HG02981 (cell line): ENCODE measurements around the gene CD36.
"Not testable (repeated sequence)": the region's sequence is repeated elsewhere in the genome, so short reads cannot be mapped to it uniquely, and the experiment has no call there.

ENCODE experiments used
- ATAC-seq: cut with Tn5 transposase; IDR thresholded peaks from one replicate; pipeline ENCODE4 v1.9.1; 2021; ENCODE audit warnings: mild to moderate bottlenecking, moderate library complexity; ENCODE audit not compliant: unreplicated experiment

Gene CD36

DNA sequence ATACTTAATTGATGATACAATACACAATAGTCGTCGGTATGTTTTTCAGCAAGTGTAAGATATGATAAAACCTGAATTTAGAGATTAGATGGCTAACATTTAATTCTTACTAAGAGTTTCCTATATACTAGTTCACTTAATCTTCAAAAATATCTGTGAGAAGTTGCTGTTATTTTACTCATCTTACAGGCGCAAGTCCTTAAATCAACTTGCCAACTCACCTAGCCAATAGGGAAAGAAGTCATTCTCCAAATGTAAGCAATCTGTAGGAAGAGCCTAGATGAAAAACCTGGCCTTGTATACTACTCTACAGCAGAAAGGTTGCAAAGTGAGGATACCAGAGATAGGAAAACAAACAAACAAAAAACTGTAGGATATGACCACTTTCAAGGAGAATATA is 10.6 kb downstream of the CD36 start:
- no peak for ATAC-seq

DNA sequence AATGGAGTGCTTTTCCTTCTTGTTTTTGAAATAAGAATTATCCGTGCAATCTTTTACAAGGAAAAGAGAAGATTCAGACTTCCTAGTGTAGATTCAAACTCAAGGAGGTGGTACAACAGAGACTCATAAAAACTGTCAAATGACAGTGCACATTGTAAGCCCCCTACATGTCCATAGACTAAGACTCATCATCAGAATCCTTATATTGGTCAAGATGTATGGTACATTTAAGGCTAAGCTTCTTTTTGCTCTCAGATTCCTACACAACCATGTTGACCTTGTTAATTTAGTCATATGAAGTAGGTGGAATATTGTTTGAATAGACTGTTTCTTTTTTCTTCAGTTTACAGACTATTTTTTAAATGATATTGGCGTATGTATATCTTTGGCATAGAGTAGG is 11.6 kb downstream of the CD36 start:
- no peak for ATAC-seq

DNA sequence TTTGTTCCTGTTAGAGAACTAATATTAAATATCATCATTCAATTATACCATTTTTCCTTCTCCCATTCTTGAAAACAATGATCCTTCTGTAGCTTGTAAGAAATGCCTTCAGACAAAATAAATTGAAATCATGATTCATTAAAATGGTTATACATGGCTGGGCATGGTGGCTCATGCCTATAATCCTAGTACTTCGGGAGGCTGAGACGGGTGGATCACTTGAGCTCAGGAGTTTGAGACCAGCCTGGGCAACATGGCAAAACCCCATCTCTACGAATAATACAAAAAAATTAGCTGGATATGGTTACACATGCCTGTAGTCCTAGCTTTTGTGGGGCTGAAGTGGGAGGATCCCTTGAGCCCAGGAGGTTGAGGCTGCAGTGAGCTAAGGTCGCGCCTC is 13.0 kb downstream of the CD36 start:
- no peak for ATAC-seq

DNA sequence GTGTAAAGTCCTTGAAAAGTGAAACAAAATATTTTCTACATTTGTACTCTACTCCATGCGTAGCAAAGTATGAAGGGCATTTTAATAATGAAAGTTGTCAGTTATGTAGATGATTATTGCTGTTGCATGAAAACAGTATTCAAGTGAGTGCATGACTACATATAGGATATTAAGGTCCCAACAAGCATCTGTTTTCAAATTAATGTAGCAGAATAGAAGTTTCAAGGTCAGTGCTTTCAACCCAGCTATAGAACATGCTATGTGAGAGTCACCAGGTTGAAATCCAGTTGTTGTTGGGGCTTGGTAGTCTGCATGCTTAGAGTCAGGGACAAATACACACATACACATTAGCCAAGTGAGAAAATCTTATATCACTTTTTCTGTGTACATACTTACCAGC is 14.8 kb downstream of the CD36 start:
- ATAC-seq = no peak

DNA sequence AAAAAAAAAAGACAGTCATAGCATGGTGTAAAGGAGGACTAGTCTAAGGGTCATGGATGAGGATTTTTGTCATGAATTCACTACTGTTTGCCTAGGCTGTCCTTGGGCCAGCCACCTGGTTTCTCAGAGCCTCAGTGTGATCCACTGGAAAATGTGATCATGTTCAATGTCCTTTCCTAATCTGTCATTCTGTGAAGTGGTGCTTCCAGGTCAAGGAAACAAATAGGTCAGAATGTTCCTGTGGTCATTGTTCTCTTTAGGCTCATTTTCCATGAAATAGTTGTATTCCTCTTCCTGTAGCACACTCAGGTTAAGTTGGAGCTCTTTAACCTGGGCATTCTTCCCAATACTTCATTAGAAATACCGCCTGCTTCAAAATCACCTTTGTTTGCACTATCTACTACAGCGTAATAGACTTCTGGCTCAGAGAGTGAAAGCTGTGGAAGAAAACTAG is 16.5 kb downstream of the CD36 start:
- no peak for ATAC-seq

DNA sequence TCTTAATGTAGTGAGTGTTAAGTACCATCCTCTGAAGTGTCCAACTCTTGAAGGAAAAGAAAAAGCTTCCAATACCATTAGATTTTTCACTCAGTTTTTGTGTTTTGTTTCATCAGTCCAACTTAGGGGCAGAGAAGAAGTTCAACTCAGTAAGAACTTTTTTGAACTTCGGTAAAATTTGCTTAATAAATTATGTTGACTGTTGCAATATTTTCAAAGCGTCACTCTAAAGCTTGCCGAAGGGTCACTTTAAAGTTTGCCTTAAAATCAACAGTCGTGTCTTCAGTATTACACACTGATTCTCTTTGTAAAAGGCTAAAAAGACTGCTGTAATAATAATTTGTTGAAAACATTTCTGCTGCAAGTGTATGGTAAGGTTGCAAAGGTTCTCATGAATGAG is 17.6 kb downstream of the CD36 start:
- no peak for ATAC-seq

DNA sequence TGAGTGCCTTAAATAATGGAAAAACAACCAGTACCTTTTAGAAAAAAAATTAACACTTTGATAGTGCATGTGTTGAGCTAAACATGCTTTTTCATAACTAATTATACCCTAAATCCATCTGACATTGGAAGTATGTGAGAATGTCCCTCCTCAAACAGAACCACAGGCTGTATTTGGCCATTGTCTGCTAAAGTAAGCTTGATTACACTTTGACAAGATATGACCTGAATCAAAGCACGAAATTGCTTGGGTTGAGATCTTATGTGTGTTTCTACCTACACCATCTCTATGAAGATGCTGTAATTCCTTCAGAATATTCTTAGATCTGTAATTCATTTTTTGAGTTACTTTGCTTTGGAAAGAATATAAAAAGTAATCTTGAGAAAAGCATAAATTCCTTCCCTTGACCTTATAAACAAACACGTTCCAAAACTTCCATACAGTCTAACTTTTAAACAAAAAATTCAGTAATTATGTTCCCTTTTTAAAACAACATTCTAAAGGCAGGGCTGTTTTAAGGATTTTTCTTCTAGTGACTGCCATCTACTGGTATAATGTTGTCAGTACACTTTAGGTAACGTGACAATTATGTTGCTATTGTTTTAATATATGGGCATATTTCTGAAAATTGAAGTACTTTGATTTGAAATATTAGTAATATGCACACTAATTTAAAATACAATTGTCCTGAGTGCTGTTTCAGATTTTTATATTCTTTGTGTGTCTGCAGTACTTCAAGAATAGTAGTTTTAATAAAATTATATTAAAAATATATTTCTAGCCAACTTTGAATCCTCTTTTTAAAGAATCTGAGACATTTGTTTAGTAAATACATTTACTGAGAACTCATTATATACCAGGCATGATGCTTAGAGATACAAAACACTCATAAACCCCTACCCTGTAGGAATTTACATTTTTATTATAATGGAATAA is 20.9 kb downstream of the CD36 start:
- no peak for ATAC-seq

DNA sequence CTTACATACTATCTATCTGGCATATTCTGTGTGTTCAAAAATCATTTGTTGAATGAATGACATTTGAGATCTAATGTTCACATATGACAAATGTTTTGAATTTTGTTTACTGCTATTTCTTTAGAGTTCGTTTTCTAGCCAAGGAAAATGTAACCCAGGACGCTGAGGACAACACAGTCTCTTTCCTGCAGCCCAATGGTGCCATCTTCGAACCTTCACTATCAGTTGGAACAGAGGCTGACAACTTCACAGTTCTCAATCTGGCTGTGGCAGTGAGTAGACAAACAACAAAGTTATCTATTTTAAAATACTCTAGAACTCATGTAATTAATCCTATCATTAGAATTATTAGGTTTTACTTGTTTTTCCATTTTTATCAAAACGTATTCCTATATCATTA is 22.5 kb downstream of the CD36 start:
- ATAC-seq = no peak

DNA sequence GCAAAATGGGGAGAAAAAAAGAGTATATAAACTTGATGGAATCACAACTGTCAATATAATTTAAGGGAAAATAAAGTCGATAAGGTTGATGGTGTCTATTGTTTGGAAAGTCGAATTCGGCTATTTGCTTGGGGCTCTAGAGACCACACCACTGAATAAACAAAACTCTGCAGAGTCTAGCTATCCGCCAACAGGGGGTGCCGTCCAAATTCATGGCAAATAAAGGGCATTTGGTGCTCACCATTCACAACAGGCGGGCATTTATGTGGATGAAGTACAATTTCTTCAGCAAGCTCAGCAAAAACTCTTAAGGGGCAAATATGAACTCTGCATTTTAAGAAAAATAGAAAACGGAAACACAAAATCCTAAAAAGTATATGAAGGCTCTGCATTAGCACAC is 23.3 kb downstream of the CD36 start:
- ATAC-seq = no peak

DNA sequence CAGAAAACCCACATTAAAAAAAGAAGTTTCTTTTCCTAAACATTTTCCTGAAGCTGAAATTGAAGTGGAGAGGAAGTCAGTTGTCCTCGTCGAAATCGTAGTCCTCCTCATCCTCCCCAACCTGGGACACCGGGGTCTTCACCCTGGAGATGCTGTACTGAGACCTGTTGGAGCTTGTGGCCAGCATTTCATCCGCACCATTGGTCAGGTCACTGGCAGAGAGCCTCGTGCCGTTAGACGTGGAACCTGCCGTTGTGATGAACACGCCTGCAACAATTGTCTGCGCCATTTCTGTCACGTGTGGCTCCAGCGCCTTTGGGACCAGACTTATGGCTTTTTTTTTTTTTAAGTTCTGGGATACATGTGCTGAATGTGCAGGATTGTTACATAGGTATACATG is 23.8 kb downstream of the CD36 start:
- no peak for ATAC-seq

DNA sequence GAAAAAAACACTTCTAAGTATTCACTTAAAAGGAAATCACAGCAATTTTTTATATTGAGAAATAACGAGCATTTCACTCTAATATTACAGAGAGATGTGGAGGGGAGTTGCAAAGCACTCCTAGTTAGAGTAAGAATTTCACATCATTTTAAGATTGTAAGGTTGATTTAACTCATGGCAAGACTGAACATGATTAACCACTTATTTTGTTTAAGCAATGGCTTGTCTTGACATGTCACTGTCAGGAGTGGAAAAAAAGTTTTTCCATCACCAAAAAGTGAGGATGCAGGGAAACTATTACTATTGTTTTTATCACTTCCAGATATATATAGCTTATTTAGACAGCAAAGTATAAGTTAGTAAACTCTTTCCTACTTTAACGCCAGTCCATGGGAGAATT is 27.1 kb downstream of the CD36 start:
- ATAC-seq = no peak

DNA sequence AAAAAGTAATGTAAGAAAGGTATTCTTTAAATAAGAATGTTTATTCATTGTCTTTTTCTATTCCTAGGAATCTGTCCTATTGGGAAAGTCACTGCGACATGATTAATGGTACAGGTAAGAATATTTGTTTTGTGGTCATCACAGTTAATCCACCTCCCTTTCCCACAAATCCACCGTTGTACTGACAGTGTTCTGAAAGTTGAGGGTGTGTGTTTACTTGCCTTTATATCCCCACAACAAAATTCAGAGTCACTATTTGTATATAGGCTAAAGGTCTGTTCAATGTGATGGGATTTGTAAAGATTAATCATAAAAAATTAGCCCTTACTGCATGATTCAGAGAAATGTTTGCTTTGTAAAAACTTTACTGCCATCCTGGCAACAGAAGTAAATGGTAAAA is 27.9 kb downstream of the CD36 start:
- ATAC-seq = no peak

DNA sequence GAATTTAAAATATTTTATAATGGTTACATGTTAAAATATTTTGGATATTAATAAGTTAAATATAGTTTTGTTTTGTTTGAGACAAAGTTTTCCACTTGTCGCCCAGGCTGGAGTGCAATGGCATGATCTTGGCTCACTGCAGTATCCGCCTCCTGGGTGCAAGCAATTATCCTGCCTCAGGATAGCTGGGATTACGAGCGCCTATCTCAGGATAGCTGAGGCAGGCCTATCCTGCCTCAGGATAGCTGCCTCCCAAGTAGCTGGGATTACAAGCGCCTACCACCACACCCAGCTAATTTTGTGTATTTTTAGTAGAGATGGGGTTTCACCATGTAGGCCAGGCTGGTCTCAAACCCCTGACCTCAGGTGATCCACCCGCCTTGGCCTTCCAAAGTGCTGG is 30.9 kb downstream of the CD36 start:
- not testable (repeated sequence) for ATAC-seq

DNA sequence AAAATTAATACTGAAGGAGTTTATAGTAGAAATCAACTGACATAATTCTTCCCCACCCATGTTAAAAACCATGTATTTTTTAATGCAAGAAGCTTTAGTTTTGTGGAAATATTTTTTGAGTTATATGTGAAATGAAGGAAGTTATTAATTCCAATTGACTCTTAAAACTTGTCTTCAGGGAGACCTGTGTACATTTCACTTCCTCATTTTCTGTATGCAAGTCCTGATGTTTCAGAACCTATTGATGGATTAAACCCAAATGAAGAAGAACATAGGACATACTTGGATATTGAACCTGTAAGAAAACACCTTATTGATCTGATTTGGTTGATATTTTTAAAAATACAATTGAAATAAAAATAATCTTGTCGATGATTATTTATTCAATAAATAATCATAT is 33.3 kb downstream of the CD36 start:
- ATAC-seq = no peak

DNA sequence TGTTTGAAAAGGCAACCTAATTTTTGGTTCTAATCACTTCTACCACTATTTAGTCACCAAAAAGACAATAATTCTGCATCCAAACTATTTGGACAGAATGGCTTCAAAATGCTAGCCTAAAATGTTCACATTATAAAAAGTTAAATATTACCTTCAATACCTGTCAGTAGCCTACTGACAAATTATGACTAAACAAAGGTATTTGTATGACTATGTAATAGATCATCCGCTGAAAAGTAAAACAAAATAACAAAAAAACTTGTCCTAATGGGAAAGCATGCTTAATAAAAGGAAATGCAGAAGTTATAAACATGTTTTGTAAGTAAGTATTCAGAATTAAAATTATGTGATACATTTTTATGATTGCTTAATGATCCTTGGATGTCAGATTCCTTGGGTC is 36.6 kb downstream of the CD36 start:
- no peak for ATAC-seq

DNA sequence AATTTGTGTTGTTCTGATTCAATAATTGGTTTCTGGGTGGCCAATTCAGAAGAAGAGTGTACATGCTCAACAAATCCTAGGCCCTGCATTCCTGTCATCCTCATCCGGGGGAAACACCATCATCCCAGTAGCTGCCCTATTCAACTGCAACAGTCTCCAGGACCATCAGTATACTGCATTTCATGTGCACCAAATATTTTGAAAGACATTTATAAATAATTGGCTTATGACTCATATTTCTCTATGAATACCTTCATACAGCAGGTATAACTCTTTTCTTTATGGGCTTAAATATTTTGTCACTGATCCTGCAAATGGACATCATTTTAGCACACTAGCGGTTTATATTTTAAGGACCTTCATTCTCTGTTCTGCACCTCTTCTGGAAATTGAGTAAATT is 38.0 kb downstream of the CD36 start:
- ATAC-seq = no peak

DNA sequence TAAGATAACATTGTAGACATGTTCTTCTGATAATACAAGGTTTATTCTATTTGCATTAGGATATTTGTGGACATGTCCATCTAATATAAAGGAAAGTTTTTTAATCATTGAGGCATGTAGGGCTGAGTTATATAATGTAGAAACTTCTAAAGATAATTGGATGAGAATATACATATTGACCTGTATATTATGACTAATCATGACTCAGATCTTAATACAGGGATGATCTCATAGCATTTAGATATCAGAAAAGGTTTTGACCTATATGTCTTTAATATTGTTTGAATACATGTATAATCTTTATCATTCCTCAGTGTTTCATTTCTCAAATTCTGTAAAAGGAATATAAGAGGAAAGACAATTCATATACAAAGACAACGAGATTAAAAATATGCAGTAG is 39.2 kb downstream of the CD36 start:
- ATAC-seq = no peak

DNA sequence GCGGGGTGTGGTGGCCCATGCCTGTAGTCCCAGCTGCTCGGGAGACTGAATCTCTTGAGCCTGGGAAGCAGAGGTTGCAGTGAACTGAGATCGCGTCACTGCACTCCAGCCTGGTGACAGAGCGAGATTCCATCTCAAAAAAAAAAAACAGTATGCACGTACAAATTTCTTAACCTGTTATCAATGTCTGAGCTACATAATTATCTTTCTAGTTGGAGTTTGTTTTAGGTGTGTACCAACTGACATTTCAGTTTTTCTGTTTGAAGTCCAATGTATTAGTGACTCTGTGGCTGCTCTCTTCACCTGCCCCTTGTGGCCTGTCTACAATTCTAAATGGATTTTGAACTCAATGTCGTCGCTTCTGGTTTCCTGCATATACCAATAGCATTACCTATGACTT is 40.3 kb downstream of the CD36 start:
- ATAC-seq = no peak

DNA sequence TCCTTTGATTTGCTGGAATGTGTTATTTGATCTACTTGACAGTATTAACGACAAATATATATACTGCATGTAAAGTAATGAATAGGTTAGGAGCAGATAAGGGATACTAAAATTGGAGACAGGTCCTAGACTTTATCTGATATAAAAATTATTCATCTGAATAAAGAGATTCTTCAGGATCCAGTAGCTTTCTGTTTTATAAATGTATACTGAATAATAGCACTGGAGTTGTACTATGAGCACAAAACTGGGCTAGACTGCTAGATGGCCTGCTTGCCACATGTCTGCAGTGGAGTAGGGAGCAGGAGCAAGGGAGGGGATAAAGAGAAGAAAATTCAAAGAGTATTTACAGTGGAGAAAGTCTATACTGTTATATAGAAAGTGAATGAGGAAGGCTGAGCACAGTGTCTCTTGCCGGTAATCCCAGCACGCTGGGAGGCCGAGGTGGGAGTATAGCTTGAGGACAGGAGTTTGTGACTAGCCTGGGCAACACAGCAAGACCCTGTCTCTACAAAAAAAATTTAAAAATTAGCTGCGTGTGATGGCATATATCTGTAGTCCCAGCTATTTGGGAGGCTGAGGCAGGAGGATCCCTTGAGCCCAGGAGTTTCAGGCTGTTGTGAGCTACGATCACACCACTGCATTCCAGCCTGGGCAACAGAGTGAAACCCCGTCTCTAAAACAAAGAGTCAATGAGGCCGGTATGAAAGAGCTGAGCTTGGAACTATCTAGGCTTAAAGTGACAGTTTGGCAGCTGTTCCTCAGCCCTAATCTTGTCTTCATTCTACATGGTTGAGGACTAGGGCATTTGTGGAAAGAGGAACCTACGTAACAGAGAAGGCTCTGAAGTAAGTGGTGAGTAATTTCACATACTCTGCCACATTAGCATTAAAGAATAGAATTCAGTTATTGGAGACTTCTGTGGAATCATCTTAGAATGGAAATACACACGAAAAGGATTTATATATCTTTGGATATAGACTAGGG is 41.8 kb downstream of the CD36 start:
- no peak for ATAC-seq

DNA sequence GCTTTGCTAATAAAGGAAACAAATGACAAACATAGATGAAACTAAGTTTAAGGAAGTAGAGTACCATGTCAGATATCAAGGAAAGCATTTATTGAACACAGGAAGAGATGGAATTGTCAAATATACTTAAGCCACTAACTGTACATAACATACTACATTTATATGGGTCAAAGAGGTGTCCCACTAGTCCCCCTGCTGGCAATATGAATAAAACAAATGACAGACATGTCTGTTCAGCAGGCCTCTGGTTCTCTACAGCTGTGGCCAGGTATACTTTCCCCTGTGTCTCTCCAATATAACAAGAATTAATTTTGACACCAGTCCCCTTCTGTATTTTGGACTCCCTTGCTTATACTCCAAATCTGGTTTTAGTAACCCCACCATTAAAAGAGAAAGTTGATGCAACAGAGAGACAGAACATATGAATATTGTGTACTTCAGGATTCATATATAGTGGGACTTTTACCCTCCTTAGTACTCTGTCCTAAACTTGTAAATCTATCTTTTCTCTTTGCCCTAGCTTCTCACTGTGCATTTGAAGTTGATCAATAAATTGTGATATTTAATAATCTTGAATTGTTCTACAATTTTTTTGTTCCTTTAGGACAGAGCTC is 42.9 kb downstream of the CD36 start:
- ATAC-seq = peak; percentile 77

DNA sequence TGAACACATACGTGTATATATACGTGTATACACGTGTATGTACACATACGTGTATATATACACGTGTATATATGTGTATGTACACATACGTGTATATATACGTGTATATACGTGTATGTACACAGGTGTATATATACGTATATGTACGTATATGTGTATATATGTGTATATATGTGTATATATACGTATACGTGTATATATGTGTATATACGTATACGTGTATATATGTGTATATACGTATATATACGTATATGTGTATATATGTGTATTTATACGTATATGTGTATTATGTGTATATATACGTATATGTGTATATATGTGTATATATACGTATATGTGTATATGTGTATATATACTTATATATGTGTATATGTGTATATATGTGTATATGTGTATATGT is 44.3 kb downstream of the CD36 start:
- no peak for ATAC-seq
